ENCODE measurements around the gene FRMD4B. TPM values are rescaled to one million over a fixed set of nuclear protein-coding genes. Genes with fewer than 3 reads are reported as not detected.
A peak's percentile ranks its signal among the peaks of the same experiment; 100 is the strongest.

FRMD4B gene
- total RNA-seq, 2 donors from 2014 or later: 57.5 to 86.1 TPM

- ATAC-seq (ENCODE audit: insufficient number of reproducible peaks, low FRiP score, low read depth) (no peak), DNase-seq (ENCODE audit: low spot score) (no peak)
- Histone ChIP-seq H3K4me1 (ENCODE audit: control insufficient read depth in 1 of 2, low read depth in 2 of 2) (no peaks in the 10 kb centered on the region), H3K27me3 (replicated peaks; ENCODE audit: insufficient read depth) (no peaks in the 10 kb centered on the region), H3K9me3 (no peaks in the 10 kb centered on the region), H3K4me3 (no peak overlapping the region), H3K27ac (no peak overlapping the region), H3K36me3 (no peaks in the 10 kb centered on the region)
- no peak for TF ChIP-seq CTCF (IDR thresholded peaks at IDR 0.05)
Measured at GRCh38 chr3:69201658-69202057, 184.2 kb downstream of the FRMD4B start.

- Histone ChIP-seq H3K4me3 (peak overlapping the region; percentile 61), H3K27me3 (replicated peaks; ENCODE audit: insufficient read depth) (no peaks in the 10 kb centered on the region), H3K36me3 (no peaks in the 10 kb centered on the region), H3K9me3 (no peaks in the 10 kb centered on the region), H3K27ac (peak overlapping the region; percentile 23 to 30), H3K4me1 (ENCODE audit: control insufficient read depth in 1 of 2, low read depth in 2 of 2) (no peaks in the 10 kb centered on the region)
- ATAC-seq (ENCODE audit: insufficient number of reproducible peaks, low FRiP score, low read depth) (no peak), DNase-seq (ENCODE audit: low spot score) (no peak)
- TF ChIP-seq CTCF (IDR thresholded peaks at IDR 0.05): no peak
Measured at GRCh38 chr3:69200384-69201068, 185.4 kb downstream of the FRMD4B start.

GRCh38 chr3:69199942-69200341 lies 185.9 kb downstream of the FRMD4B start:
- peaks cover 3% of the 10 kb centered on the region for H3K36me3 ChIP-seq
- H3K4me1 ChIP-seq (ENCODE audit: control insufficient read depth in 1 of 2, low read depth in 2 of 2): no peaks in the 10 kb centered on the region
- TF ChIP-seq CTCF (IDR thresholded peaks at IDR 0.05): no peak
- DNase-seq (ENCODE audit: low spot score) (no peak), ATAC-seq (ENCODE audit: insufficient number of reproducible peaks, low FRiP score, low read depth) (no peak)
- H3K27me3 ChIP-seq (replicated peaks; ENCODE audit: insufficient read depth): no peaks in the 10 kb centered on the region
- H3K27ac ChIP-seq: peak overlapping the region; percentile 42 to 44
- peak overlapping the region; percentile 61 for H3K4me3 ChIP-seq
- no peaks in the 10 kb centered on the region for H3K9me3 ChIP-seq

- Histone ChIP-seq H3K4me1 (ENCODE audit: control insufficient read depth in 1 of 2, low read depth in 2 of 2) (no peaks in the 10 kb centered on the region), H3K27ac (no peak overlapping the region), H3K9me3 (no peaks in the 10 kb centered on the region), H3K4me3 (no peak overlapping the region), H3K27me3 (replicated peaks; ENCODE audit: insufficient read depth) (no peaks in the 10 kb centered on the region), H3K36me3 (peaks cover 17% of the 10 kb centered on the region)
- no peak for ATAC-seq (ENCODE audit: insufficient number of reproducible peaks, low FRiP score, low read depth)
- TF ChIP-seq CTCF (IDR thresholded peaks at IDR 0.05): no peak
- no peak for DNase-seq (ENCODE audit: low spot score)
Measured at GRCh38 chr3:69197922-69198530, 187.9 kb downstream of the FRMD4B start.

- TF ChIP-seq CTCF (IDR thresholded peaks at IDR 0.05): no peak
- DNase-seq (ENCODE audit: low spot score) (no peak), ATAC-seq (ENCODE audit: insufficient number of reproducible peaks, low FRiP score, low read depth) (no peak)
- Histone ChIP-seq H3K36me3 (peaks cover 20% of the 10 kb centered on the region), H3K4me3 (no peak overlapping the region), H3K27ac (no peak overlapping the region), H3K9me3 (no peaks in the 10 kb centered on the region), H3K27me3 (replicated peaks; ENCODE audit: insufficient read depth) (no peaks in the 10 kb centered on the region), H3K4me1 (ENCODE audit: control insufficient read depth in 1 of 2, low read depth in 2 of 2) (no peaks in the 10 kb centered on the region)
Measured at GRCh38 chr3:69197455-69197854, 188.4 kb downstream of the FRMD4B start.
